ENCODE results near the gene SLC45A3.
"Not testable (repeated sequence)": the region's sequence is repeated elsewhere in the genome, so short reads cannot be mapped to it uniquely, and the experiment has no call there.

The SLC45A3 gene

GRCh38 chr1:205680073-205680851 lies at the start of gene SLC45A3:
Gene SLC45A3 (minus strand): TSS chr1:205680509. CDS start chr1:205664656, 15,853 bp downstream.
- peak; percentile 75 for DNase-seq

- DNase-seq, result no peak
Observed at GRCh38 chr1:205726619-205727125, 46.4 kb upstream of the SLC45A3 start.

- DNase-seq, result no peak
Observed at GRCh38 chr1:205725514-205725913, 45.2 kb upstream of the SLC45A3 start.

- not testable (repeated sequence) for DNase-seq
Observed at GRCh38 chr1:205720740-205721139, 40.4 kb upstream of the SLC45A3 start.

GRCh38 chr1:205719762-205720161 lies 39.5 kb upstream of the SLC45A3 start:
- no peak for DNase-seq

- no peak for DNase-seq
Observed at GRCh38 chr1:205719015-205719414, 38.7 kb upstream of the SLC45A3 start.

GRCh38 chr1:205716371-205717132 lies 36.2 kb upstream of the SLC45A3 start:
- no peak for DNase-seq

GRCh38 chr1:205715628-205716027 lies 35.3 kb upstream of the SLC45A3 start:
- no peak for DNase-seq

- DNase-seq, result no peak
Observed at GRCh38 chr1:205714906-205715246, 34.6 kb upstream of the SLC45A3 start.

GRCh38 chr1:205714190-205714905 lies 34.0 kb upstream of the SLC45A3 start:
- DNase-seq, result no peak

GRCh38 chr1:205711105-205712048 lies 31.1 kb upstream of the SLC45A3 start:
- DNase-seq, result no peak

GRCh38 chr1:205710201-205711062 lies 30.1 kb upstream of the SLC45A3 start:
- no peak for DNase-seq

- no peak for DNase-seq
Observed at GRCh38 chr1:205709640-205710039, 29.3 kb upstream of the SLC45A3 start.

GRCh38 chr1:205709059-205709398 lies 28.7 kb upstream of the SLC45A3 start:
- no peak for DNase-seq

GRCh38 chr1:205706601-205707502 lies 26.5 kb upstream of the SLC45A3 start:
- no peak for DNase-seq

GRCh38 chr1:205704903-205705302 lies 24.6 kb upstream of the SLC45A3 start:
- no peak for DNase-seq

GRCh38 chr1:205703072-205703471 lies 22.8 kb upstream of the SLC45A3 start:
- no peak for DNase-seq

- DNase-seq, result no peak
Observed at GRCh38 chr1:205701891-205702290, 21.6 kb upstream of the SLC45A3 start.

- DNase-seq, result no peak
Observed at GRCh38 chr1:205701420-205701819, 21.1 kb upstream of the SLC45A3 start.

- DNase-seq, result no peak
Observed at GRCh38 chr1:205700865-205701401, 20.6 kb upstream of the SLC45A3 start.
